Panc1 (cell line): Measurements from ENCODE around the gene C11orf54. TPM values are rescaled to one million over a fixed set of nuclear protein-coding genes. Genes with fewer than 3 reads are reported as not detected.

Source experiments
- ATAC-seq: fragments of 200-7000 bp; cut with Tn5 transposase; 2 replicates; pipeline ENCODE4 v1.9.1; 2020; ENCODE audit warnings: mild to moderate bottlenecking, moderate library complexity
- BruUV-seq: library from RNA; stranded (reverse); fragments of 400-500 nt; replicated peaks from 2 replicates; lab custom pipeline; 2021; lab: Mats Ljungman, UMichigan
- CTCF ChIA-PET: fragments of 300-600 bp; sonication (Branson Sonifier 250); formaldehyde crosslinking; loops from one replicate; lab custom pipeline; 2022; ENCODE audit warnings: antibody characterized with exemption; lab: Charles Lee
- POLR2A ChIA-PET: fragments of 300-600 bp; sonication (Branson Sonifier 250); formaldehyde crosslinking; loops from one replicate; lab custom pipeline; 2022; ENCODE audit warnings: antibody characterized with exemption; lab: Charles Lee
- DNase-seq: peaks from one replicate; pipeline ENCODE4 v3.0.0-alpha.2; 2010; ENCODE audit warnings: low read depth, low spot score
- H3K27ac ChIP-seq: 2 replicates; pipeline ENCODE4 v1.5.1; 2011; ENCODE audit warnings: mild to moderate bottlenecking, low read length, inconsistent platforms
- H3K27me3 ChIP-seq: fragments of 200-500 bp; sonication (Bioruptor generic); 2 replicates; pipeline ENCODE4 v1.6.0; 2014; ENCODE audit warnings: low read length, inconsistent platforms; ENCODE audit not compliant: control insufficient read depth, insufficient read depth
- H3K36me3 ChIP-seq: fragments of 200-500 bp; sonication (Bioruptor generic); 2 replicates; pipeline ENCODE4 v1.5.1; 2014; ENCODE audit warnings: inconsistent platforms, mild to moderate bottlenecking, low read length, moderate library complexity; ENCODE audit not compliant: control insufficient read depth, insufficient read depth
- H3K4me1 ChIP-seq: 2 replicates; pipeline ENCODE4 v1.5.1; 2011; ENCODE audit warnings: inconsistent platforms, mild to moderate bottlenecking, low read length, moderate library complexity; ENCODE audit not compliant: control insufficient read depth, insufficient read depth
- H3K4me3 ChIP-seq, 2 experiments: 2 replicates each; pipeline ENCODE4 v1.5.1; 2011 to 2012; ENCODE audit warnings: low read depth in 2 of 2, low read length in 2 of 2, mild to moderate bottlenecking in 2 of 2, inconsistent platforms in 1 of 2, moderate library complexity in 1 of 2
- H3K9me3 ChIP-seq: fragments of 200-500 bp; sonication (Bioruptor generic); 2 replicates; pipeline ENCODE4 v1.5.1; 2014; ENCODE audit warnings: low read depth, mild to moderate bottlenecking, inconsistent platforms, low read length, moderate library complexity; ENCODE audit not compliant: control insufficient read depth, insufficient read depth
- POLR2AphosphoS5 ChIP-seq: IDR thresholded peaks from 2 replicates; pipeline ENCODE4 v1.6.1; 2012; ENCODE audit warnings: mild to moderate bottlenecking, low read depth, low read length, moderate library complexity
- SIN3A ChIP-seq: IDR thresholded peaks from 2 replicates; pipeline ENCODE4 v1.6.1; 2012; ENCODE audit warnings: low read depth, mild to moderate bottlenecking, low read length, moderate library complexity, borderline replicate concordance; ENCODE audit not compliant: insufficient read depth
- TCF7L2 ChIP-seq: IDR thresholded peaks from 2 replicates; pipeline ENCODE4 v1.6.1; 2011; ENCODE audit warnings: mild to moderate bottlenecking, low read depth, low read length, inconsistent platforms
- in situ Hi-C: cut with HindIII; loops from 2 replicates; pipeline ENCODE4 v1.10.0; 2016; ENCODE audit warnings: low sequenced_read_pairs, low pct_unique_long_range_greater_than_20kb
- intact Hi-C: fragments of 100-400 bp; cut with micrococcal nuclease; formaldehyde crosslinking; loops from one replicate; pipeline ENCODE4 v1.10.0; 2022; ENCODE audit not compliant: unreplicated experiment
- total RNA-seq: library from RNA; stranded (reverse); gene quantifications from one replicate; pipeline ENCODE4 v1.2.1, GENCODE V29; 2021; ENCODE audit not compliant: unreplicated experiment
- TF ChIP-seq, protein P1 (sequence below): fragments of 450-650 bp; IDR thresholded peaks from 2 replicates; pipeline ENCODE4 v1.5.1; 2017; ENCODE audit warnings: mild to moderate bottlenecking
- TF ChIP-seq, protein P2 (sequence below), 2 experiments: IDR thresholded peaks; 2 replicates each; pipeline ENCODE4 v1.6.1; 2011 to 2012; ENCODE audit warnings: low read depth in 2 of 2, control low read depth in 1 of 2, low read length in 1 of 2, mild to moderate bottlenecking in 1 of 2, moderate library complexity in 1 of 2; ENCODE audit not compliant: insufficient read depth in 1 of 2

C11orf54 gene
- total RNA-seq, 1 experiment from 2014 or later = 31.0 TPM

DNA sequence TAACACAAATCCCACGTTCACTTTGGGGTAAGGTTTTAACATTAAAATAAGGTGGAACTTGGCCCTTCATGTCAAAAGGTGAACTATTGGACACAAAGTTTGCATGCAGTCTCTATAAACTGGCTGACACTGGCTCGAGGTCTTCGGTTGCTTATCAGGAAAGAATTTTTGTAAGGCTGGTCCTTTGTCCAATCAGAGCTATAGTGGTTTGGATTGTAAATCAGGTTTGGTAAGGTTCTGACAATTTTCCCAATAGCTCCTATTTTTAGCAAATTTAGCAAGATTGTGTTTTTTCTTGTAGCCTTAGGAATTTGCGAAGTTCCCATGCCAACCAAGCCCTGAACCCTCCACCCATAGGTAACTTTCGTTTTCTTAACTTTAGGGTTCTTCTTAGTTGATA is 25.0 kb downstream of the C11orf54 start:
- ATAC-seq = no peak
- intact Hi-C loops = no loop called here

DNA sequence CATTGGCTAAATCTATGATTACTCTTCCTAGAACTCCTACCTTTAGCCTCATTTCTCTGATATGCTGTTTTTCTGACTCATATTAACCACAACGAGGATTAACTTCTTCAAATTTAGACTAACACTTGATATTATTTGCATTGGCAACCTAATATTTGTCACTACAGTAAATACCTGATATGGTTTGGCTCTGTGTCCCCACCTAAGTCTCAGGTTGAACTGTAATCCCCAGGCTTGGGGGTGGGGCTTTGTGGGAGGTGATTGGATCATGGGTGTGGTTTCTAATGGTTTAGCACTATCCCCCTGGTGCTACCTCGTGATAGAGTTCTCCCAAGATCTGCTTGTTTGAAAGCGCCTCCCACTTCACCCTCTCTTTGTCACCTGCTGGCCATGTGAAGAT is 25.5 kb downstream of the C11orf54 start:
- ChIA-PET CTCF (no interaction called here), POLR2A (no interaction called here)
- H3K4me1 ChIP-seq = no peaks in the 10 kb centered on the region
- ATAC-seq (no peak), DNase-seq (no peak)
- H3K4me3 ChIP-seq = no peak overlapping the region
- no peaks in the 10 kb centered on the region for H3K27me3 ChIP-seq
- BruUV-seq = no TSS peak
- peaks cover 1% of the 10 kb centered on the region; the same call in 1 of the 2 replicates for H3K36me3 ChIP-seq
- in situ Hi-C loops = no loop called here
- TF ChIP-seq, protein P1, sequence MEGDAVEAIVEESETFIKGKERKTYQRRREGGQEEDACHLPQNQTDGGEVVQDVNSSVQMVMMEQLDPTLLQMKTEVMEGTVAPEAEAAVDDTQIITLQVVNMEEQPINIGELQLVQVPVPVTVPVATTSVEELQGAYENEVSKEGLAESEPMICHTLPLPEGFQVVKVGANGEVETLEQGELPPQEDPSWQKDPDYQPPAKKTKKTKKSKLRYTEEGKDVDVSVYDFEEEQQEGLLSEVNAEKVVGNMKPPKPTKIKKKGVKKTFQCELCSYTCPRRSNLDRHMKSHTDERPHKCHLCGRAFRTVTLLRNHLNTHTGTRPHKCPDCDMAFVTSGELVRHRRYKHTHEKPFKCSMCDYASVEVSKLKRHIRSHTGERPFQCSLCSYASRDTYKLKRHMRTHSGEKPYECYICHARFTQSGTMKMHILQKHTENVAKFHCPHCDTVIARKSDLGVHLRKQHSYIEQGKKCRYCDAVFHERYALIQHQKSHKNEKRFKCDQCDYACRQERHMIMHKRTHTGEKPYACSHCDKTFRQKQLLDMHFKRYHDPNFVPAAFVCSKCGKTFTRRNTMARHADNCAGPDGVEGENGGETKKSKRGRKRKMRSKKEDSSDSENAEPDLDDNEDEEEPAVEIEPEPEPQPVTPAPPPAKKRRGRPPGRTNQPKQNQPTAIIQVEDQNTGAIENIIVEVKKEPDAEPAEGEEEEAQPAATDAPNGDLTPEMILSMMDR = no peak
- TF ChIP-seq POLR2AphosphoS5 = no peak
- TF ChIP-seq TCF7L2 = no peak
- no peak for TF ChIP-seq SIN3A
- TF ChIP-seq, protein P2, sequence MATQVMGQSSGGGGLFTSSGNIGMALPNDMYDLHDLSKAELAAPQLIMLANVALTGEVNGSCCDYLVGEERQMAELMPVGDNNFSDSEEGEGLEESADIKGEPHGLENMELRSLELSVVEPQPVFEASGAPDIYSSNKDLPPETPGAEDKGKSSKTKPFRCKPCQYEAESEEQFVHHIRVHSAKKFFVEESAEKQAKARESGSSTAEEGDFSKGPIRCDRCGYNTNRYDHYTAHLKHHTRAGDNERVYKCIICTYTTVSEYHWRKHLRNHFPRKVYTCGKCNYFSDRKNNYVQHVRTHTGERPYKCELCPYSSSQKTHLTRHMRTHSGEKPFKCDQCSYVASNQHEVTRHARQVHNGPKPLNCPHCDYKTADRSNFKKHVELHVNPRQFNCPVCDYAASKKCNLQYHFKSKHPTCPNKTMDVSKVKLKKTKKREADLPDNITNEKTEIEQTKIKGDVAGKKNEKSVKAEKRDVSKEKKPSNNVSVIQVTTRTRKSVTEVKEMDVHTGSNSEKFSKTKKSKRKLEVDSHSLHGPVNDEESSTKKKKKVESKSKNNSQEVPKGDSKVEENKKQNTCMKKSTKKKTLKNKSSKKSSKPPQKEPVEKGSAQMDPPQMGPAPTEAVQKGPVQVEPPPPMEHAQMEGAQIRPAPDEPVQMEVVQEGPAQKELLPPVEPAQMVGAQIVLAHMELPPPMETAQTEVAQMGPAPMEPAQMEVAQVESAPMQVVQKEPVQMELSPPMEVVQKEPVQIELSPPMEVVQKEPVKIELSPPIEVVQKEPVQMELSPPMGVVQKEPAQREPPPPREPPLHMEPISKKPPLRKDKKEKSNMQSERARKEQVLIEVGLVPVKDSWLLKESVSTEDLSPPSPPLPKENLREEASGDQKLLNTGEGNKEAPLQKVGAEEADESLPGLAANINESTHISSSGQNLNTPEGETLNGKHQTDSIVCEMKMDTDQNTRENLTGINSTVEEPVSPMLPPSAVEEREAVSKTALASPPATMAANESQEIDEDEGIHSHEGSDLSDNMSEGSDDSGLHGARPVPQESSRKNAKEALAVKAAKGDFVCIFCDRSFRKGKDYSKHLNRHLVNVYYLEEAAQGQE (IDR thresholded peaks at IDR 0.05; ENCODE audit: insufficient read depth in 1 of 2, low read depth in 2 of 2, low read length in 1 of 2) = no peak
- no peak overlapping the region for H3K27ac ChIP-seq
- 0 out of 2 replicates have a peak, but pooled peaks cover 3% of the 10 kb centered on the region for H3K9me3 ChIP-seq
- intact Hi-C loops = no loop called here

More for the DNA sequence above, 25.0 kb downstream of the C11orf54 start:
- ChIA-PET CTCF (no interaction called here), POLR2A (interaction anchor here (0.6 kb wide), 1 partner anchor 14 kb away, joined by 3 read pairs; no protein-coding TSS in a partner anchor)
- BruUV-seq = no TSS peak
- peaks cover 3% of the 10 kb centered on the region; the same call in 1 of the 2 replicates for H3K36me3 ChIP-seq
- in situ Hi-C loops = no loop called here
- DNase-seq = no peak
- TF ChIP-seq TCF7L2 (no peak), POLR2AphosphoS5 (no peak), SIN3A (no peak)
- TF ChIP-seq, protein P2 (IDR thresholded peaks at IDR 0.05; ENCODE audit: insufficient read depth in 1 of 2, low read depth in 2 of 2, low read length in 1 of 2) = no peak
- TF ChIP-seq, protein P1 = no peak
- H3K27me3 ChIP-seq = no peaks in the 10 kb centered on the region
- H3K27ac ChIP-seq = no peak overlapping the region
- H3K4me1 ChIP-seq = no peaks in the 10 kb centered on the region
- H3K9me3 ChIP-seq = 0 out of 2 replicates have a peak, but pooled peaks cover 3% of the 10 kb centered on the region
- no peak overlapping the region for H3K4me3 ChIP-seq
